Thoracic aorta (tissue), 2 donors: ENCODE results near the gene NOS3. TPM values are rescaled to one million over a fixed set of nuclear protein-coding genes. Genes with fewer than 3 reads are reported as not detected.
A peak's percentile ranks its signal among the peaks of the same experiment; 100 is the strongest.
"Not testable (repeated sequence)": the region's sequence is repeated elsewhere in the genome, so short reads cannot be mapped to it uniquely, and the experiment has no call there.

Experiments used
- ATAC-seq: fragments of 150-250 bp; one replicate; pipeline ENCODE4 v1.8.0; 2017; ENCODE audit warnings: low read depth; ENCODE audit not compliant: insufficient number of reproducible peaks, low FRiP score
- DNase-seq: peaks from one replicate; pipeline ENCODE4 v3.0.0-alpha.2; 2020; ENCODE audit warnings: low spot score
- H3K27ac ChIP-seq, 2 donors: fragments of 200-600 bp; sonication (generic); 1 replicate in 1 of 2; 2 replicates in 1 of 2; pipeline ENCODE4 v1.5.1; 2016; ENCODE audit warnings: mild to moderate bottlenecking in 2 of 2, moderate library complexity in 2 of 2
- H3K27me3 ChIP-seq: fragments of 200-600 bp; sonication (generic); replicated peaks from 2 replicates; pipeline ENCODE4 v1.6.0; 2016; ENCODE audit warnings: mild to moderate bottlenecking; ENCODE audit not compliant: insufficient read depth
- H3K36me3 ChIP-seq: fragments of 200-600 bp; sonication (generic); one replicate; pipeline ENCODE4 v1.5.1; 2016
- H3K4me1 ChIP-seq, 2 donors: fragments of 200-600 bp; sonication (generic); 1 replicate in 1 of 2; 2 replicates in 1 of 2; pipeline versions ENCODE4 v1.5.1 to v1.6.0; 2016; ENCODE audit warnings: low read depth in 2 of 2, mild to moderate bottlenecking in 1 of 2; ENCODE audit not compliant: control insufficient read depth in 1 of 2
- H3K4me3 ChIP-seq: fragments of 200-600 bp; sonication (generic); 2 replicates; pipeline ENCODE4 v1.5.1; 2016; ENCODE audit warnings: mild to moderate bottlenecking
- H3K9me3 ChIP-seq: fragments of 200-600 bp; sonication (generic); 2 replicates; pipeline ENCODE4 v1.5.1; 2016
- CTCF ChIP-seq: fragments of 200-600 bp; sonication (generic); IDR thresholded peaks from one replicate; pipeline ENCODE4 v1.5.1; 2019; ENCODE audit warnings: antibody characterized with exemption
- total RNA-seq, 2 donors: library from RNA; depleted of rRNA; stranded (reverse); fragments of >200 nt; gene quantifications; one replicate each; pipeline versions ENCODE4 v1.1.0 to v1.2.3, GENCODE V29; 2016

The NOS3 gene
- total RNA-seq, 2 donors from 2014 or later, result 8.4 to 18.6 TPM

DNA sequence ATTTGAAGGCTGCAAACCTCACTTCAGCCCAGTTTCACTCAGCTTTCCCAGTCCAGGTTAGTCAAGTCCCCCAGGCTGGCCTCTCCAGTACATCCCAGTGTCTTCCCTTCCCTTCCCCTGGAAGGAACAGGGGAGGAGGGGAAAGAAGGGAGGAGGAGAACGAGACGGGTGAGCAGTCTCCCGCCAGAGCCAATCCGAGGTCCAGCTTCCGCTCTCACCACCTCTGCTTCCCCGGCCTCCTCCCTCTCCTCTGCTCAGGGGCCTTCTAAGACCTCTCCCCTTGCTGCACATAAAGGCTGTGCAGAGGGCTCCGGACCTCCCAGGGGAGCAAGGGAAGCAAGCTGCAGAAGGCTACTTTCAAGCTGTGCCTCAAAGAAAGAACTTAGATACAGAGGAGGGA is 29.4 kb downstream of the NOS3 start:
- Histone ChIP-seq H3K4me3 (no peak overlapping the region), H3K27ac (no peak overlapping the region), H3K36me3 (no peaks in the 10 kb centered on the region), H3K4me1 (peaks cover 0 to 15% of the 10 kb centered on the region in 2 donors), H3K27me3 (no peaks in the 10 kb centered on the region), H3K9me3 (no peaks in the 10 kb centered on the region)
- ATAC-seq (no peak), DNase-seq (no peak)
- TF ChIP-seq CTCF, result no peak

DNA sequence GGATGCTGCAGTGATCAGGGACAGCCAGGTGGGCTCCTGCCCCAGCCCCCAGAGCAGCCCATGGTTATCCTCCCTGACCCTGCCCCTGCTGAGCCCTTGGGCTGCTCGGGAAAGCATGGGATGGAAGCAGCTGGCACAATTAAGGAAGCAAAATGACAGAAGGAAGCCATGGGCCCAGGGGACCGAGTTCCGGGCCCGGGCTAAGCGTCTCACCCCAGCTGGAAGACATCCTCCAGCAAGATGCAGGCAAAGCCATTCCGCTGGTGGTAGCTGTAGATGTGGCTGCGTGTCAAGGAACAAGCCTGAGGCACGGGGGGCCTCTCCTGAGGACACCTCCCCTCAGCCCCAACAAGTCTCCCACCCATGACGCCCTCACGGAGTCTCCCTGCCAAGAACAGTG is 32.4 kb downstream of the NOS3 start:
- H3K4me3 ChIP-seq, result no peak overlapping the region
- peaks cover 0 to 14% of the 10 kb centered on the region in 2 donors for H3K4me1 ChIP-seq
- ATAC-seq (no peak), DNase-seq (no peak)
- no peaks in the 10 kb centered on the region for H3K36me3 ChIP-seq
- TF ChIP-seq CTCF, result no peak
- H3K27me3 ChIP-seq, result no peaks in the 10 kb centered on the region
- H3K27ac ChIP-seq, result no peak overlapping the region
- no peaks in the 10 kb centered on the region for H3K9me3 ChIP-seq

DNA sequence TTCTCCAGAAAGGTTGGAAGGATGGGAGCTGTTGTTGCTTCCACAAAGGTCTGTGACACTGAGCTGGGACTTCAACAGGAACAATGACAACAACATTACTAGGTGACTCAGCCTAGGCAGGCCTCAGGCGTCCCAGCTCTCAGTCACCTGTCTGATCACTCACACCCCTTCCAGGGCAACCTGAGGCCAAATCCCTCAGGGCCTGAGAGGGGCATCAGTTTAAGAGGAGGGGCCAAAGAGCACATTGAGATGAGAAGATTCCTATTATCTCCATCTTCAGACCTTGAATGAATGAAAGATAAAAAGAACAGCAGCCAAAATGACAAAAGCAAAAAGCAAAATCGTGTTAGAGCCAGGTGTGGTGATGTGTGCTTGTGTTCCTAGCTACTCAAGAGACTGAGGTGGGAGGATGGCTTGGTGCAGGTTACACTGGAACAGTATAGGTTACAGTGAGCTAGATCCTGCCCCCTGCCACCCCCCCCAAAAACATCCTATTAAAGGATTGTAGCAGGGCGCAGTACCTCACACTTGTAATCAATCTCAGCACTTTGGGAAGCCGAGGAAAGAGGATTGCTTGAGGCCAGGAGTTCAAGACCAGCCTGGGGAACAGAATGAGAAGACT is 33.7 kb downstream of the NOS3 start, which contains the start of gene ATG9B:
TSS of gene ATG9B (minus strand) at position 60 of the 622 bp plus-strand sequence. CDS start 71 bp downstream, outside the sequence.
- Histone ChIP-seq H3K36me3 (no peaks in the 10 kb centered on the region), H3K4me1 (peaks cover 7 to 9% of the 10 kb centered on the region in 2 donors), H3K27me3 (no peaks in the 10 kb centered on the region), H3K4me3 (no peak within 1 kb of the TSS), H3K9me3 (no peaks in the 10 kb centered on the region), H3K27ac (no peak within 1 kb of the TSS)
- DNase-seq (no peak), ATAC-seq (no peak)
- TF ChIP-seq CTCF, result no peak

DNA sequence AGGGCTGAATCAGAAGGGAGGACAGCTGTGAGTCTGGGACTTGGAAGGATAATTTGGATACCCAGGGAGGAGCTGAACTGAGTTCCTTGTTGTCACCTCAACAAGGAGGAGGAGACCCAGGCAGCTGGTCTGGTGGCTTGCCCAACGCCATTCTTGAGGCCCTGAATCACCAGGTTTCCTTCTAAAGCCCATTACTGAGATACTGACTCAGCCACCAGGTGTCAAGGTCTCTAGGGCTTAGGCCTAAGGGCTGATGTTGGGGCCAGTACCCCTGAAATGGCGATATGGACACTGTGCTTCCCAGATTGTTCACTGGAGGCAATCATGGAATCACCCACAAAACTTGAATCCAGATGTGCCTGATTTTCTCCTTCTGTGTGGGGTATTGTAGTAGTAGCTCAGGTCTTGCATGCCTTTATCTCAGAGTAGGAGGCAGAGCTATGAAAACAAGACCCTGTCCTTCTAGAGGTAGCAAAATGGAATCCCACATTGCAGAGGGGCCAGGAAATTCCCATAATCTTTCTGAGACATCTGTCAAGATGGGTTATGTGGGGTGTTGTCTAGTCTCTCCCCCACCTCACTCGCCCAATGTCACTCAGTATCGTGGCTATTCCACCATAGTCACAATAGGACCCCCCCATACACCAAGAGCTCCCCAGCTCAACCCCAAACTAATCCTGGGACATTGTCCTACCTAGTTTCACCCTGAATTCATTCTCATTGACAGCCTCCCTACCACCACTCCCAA is 35.3 kb downstream of the NOS3 start:
- no peak overlapping the region for H3K4me3 ChIP-seq
- no peak overlapping the region for H3K27ac ChIP-seq
- no peaks in the 10 kb centered on the region for H3K9me3 ChIP-seq
- TF ChIP-seq CTCF, result no peak
- H3K4me1 ChIP-seq, result peaks cover 7 to 9% of the 10 kb centered on the region in 2 donors
- no peaks in the 10 kb centered on the region for H3K27me3 ChIP-seq
- no peak for DNase-seq
- no peak for ATAC-seq
- H3K36me3 ChIP-seq, result no peaks in the 10 kb centered on the region

DNA sequence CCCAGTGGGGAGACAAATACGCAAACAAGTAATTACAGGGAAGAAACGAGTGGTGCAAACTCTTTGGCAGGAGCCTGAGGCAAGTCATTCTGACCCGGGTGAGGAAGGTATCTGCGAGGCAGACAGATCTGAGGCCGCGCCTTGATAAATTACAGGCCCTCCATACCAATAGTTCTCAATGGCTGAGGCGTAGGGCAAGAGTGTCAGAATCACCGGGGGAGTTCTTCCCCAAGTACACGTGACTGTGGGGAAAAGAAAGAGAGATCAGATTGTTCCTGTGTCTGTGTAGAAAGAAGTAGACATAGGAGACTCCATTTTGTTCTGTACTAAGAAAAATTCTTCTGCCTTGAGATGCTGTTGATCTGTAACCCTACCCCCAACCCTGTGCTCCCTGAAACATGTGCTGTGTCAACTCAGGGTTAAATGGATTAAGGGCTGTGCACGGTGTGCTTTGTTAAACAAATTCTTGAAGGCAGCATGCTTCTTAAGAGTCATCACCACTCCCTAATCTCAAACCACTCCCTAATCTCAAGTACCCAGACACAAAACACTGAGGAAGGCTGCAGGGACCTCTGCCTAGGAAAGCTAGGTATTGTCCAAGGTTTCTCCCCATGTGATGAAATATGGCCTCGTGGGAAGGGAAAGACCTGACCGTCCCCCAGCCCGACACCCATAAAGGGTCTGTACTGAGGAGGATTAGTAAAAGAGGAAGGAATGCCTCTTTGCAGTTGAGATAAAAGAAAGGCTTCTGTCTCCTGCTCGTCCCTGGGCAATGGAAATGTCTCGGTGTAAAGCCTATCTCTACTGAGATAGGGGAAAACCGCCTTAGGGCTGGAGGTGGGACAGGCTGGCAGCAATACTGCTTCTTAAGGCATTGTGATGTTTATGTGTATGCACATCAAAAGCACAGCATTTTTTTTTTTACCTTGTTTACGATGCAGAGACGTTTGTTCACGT is 36.2 kb downstream of the NOS3 start:
- H3K4me3 ChIP-seq, result peak overlapping the region; percentile 89
- not testable (repeated sequence) for H3K27me3 ChIP-seq, H3K9me3 ChIP-seq

GRCh38 chr7:151027728-151028130 is 36.9 kb downstream of the NOS3 start:
- H3K27me3 ChIP-seq, DNase-seq, H3K36me3 ChIP-seq, H3K9me3 ChIP-seq, H3K4me1 ChIP-seq: not testable (repeated sequence)
- H3K4me3 ChIP-seq, result peak overlapping the region; percentile 89
- peak; percentile 7 for ATAC-seq
- H3K27ac ChIP-seq, result peak overlapping the region in 1 of 2 donors; percentile 20

More for the DNA sequence above, 36.2 kb downstream of the NOS3 start:
- not testable (repeated sequence) for DNase-seq, H3K4me1 ChIP-seq, ATAC-seq, H3K27ac ChIP-seq, H3K36me3 ChIP-seq
